Tibial artery (tissue), 4 donors: ENCODE results near the gene FANCL.

Source experiments
- DNase-seq, 2 donors: peaks; one replicate each; pipeline ENCODE4 v3.0.0-alpha.2; 2019
- H3K27ac ChIP-seq, 2 donors: fragments of 200-600 bp; sonication (generic) in 1 of 2; 1 replicate in 1 of 2; 2 replicates in 1 of 2; pipeline ENCODE4 v1.5.1; 2018 to 2019; ENCODE audit warnings: mild to moderate bottlenecking in 1 of 2
- H3K27me3 ChIP-seq, 2 donors: fragments of 200-600 bp; sonication (generic) in 1 of 2; one replicate each; pipeline versions ENCODE4 v1.5.1 to v1.6.0; 2016 to 2019
- H3K36me3 ChIP-seq, 3 donors: fragments of 200-600 bp; sonication (generic) in 2 of 3; one replicate each; pipeline ENCODE4 v1.5.1; 2016 to 2019; ENCODE audit warnings: mild to moderate bottlenecking in 2 of 3
- H3K4me1 ChIP-seq, 4 donors: fragments of 200-600 bp; sonication (generic) in 2 of 4; 1 replicate in 3 of 4; 2 replicates in 1 of 4; pipeline ENCODE4 v1.5.1; 2016 to 2019
- H3K4me3 ChIP-seq, 2 donors: fragments of 200-600 bp; sonication (generic) in 1 of 2; 1 replicate in 1 of 2; 2 replicates in 1 of 2; pipeline ENCODE4 v1.5.1; 2018 to 2019; ENCODE audit warnings: mild to moderate bottlenecking in 2 of 2
- H3K9me3 ChIP-seq, 3 donors: fragments of 200-600 bp; sonication (generic) in 1 of 3; one replicate each; pipeline ENCODE4 v1.5.1; 2016 to 2019
- CTCF ChIP-seq, 2 experiments: fragments of 200-600 bp in 1 of 2; fragments of 450-650 bp in 1 of 2; IDR thresholded peaks; one replicate each; pipeline ENCODE4 v1.5.1; 2017 to 2019; ENCODE audit warnings: antibody characterized with exemption in 2 of 2, mild to moderate bottlenecking in 1 of 2, moderate library complexity in 1 of 2
- intact Hi-C: fragments of 100-400 bp; cut with DNase I; formaldehyde crosslinking; loops from one replicate; pipeline ENCODE4 v1.15.0; 2023; ENCODE audit warnings: low total_unique reads

FANCL gene

GRCh38 chr2:58237741-58238140, 3.4 kb downstream of the FANCL start:
- no peak for DNase-seq
- no peak overlapping the region for H3K4me3 ChIP-seq
- H3K4me1 ChIP-seq, result peaks cover 0 to 16% (median 6%) of the 10 kb centered on the region in 4 donors
- no peaks in the 10 kb centered on the region for H3K36me3 ChIP-seq
- no peaks in the 10 kb centered on the region for H3K9me3 ChIP-seq
- H3K27me3 ChIP-seq, result no peaks in the 10 kb centered on the region
- H3K27ac ChIP-seq, result no peak overlapping the region
- intact Hi-C loops, result no loop called here
- TF ChIP-seq CTCF (IDR thresholded peaks at IDR 0.05), result no peak

GRCh38 chr2:58235984-58236383, 5.1 kb downstream of the FANCL start:
- Histone ChIP-seq H3K27ac (no peak overlapping the region), H3K4me3 (no peak overlapping the region), H3K4me1 (peaks cover 0 to 16% (median 6%) of the 10 kb centered on the region in 4 donors), H3K9me3 (no peaks in the 10 kb centered on the region), H3K27me3 (no peaks in the 10 kb centered on the region), H3K36me3 (no peaks in the 10 kb centered on the region)
- intact Hi-C loops, result no loop called here
- TF ChIP-seq CTCF (IDR thresholded peaks at IDR 0.05), result no peak
- no peak for DNase-seq

- intact Hi-C loops, result no loop called here
- no peak for DNase-seq
- H3K4me1 ChIP-seq, result peaks cover 0 to 12% (median 4%) of the 10 kb centered on the region in 4 donors
- no peak overlapping the region for H3K4me3 ChIP-seq
- H3K27me3 ChIP-seq, result no peaks in the 10 kb centered on the region
- H3K9me3 ChIP-seq, result no peaks in the 10 kb centered on the region
- TF ChIP-seq CTCF (IDR thresholded peaks at IDR 0.05), result no peak
- no peak overlapping the region for H3K27ac ChIP-seq
- H3K36me3 ChIP-seq, result no peaks in the 10 kb centered on the region
Measured at GRCh38 chr2:58235170-58235569, 6.0 kb downstream of the FANCL start.

- H3K9me3 ChIP-seq, result no peaks in the 10 kb centered on the region
- no peak for DNase-seq
- no peak for TF ChIP-seq CTCF (IDR thresholded peaks at IDR 0.05)
- H3K4me1 ChIP-seq, result no peaks in the 10 kb centered on the region
- intact Hi-C loops, result no loop called here
- no peak overlapping the region for H3K4me3 ChIP-seq
- no peak overlapping the region for H3K27ac ChIP-seq
- no peaks in the 10 kb centered on the region for H3K27me3 ChIP-seq
- H3K36me3 ChIP-seq, result peaks cover 0 to 13% (median 11%) of the 10 kb centered on the region in 3 donors
Measured at GRCh38 chr2:58228299-58228698, 12.8 kb downstream of the FANCL start.

GRCh38 chr2:58227171-58227917, 13.8 kb downstream of the FANCL start:
- H3K4me3 ChIP-seq, result no peak overlapping the region
- no peaks in the 10 kb centered on the region for H3K9me3 ChIP-seq
- no peak for TF ChIP-seq CTCF (IDR thresholded peaks at IDR 0.05)
- intact Hi-C loops, result no loop called here
- no peak for DNase-seq
- no peaks in the 10 kb centered on the region for H3K4me1 ChIP-seq
- no peaks in the 10 kb centered on the region for H3K27me3 ChIP-seq
- H3K27ac ChIP-seq, result no peak overlapping the region
- peaks cover 0 to 13% (median 11%) of the 10 kb centered on the region in 3 donors for H3K36me3 ChIP-seq
